CD4-positive, alpha-beta T cell (primary cell): ENCODE measurements around the gene SLC28A1. TPM values are rescaled to one million over a fixed set of nuclear protein-coding genes. Genes with fewer than 3 reads are reported as not detected.

Experiments
- ATAC-seq: fragments of 200-7000 bp; cut with Tn5 transposase; one replicate; pipeline ENCODE4 v1.10.0; 2022; ENCODE audit warnings: mild to moderate bottlenecking; ENCODE audit not compliant: poor library complexity
- CTCF ChIA-PET: fragments of 350-600 bp; sonication (Branson Sonifier 250); formaldehyde crosslinking; loops from one replicate; lab custom pipeline; 2021; ENCODE audit warnings: antibody characterized with exemption, inconsistent platforms; lab: Charles Lee
- POLR2A ChIA-PET: fragments of 350-600 bp; sonication (Branson Sonifier 250); formaldehyde crosslinking; loops from one replicate; lab custom pipeline; 2021; ENCODE audit warnings: antibody characterized with exemption, inconsistent platforms; lab: Charles Lee
- DNase-seq, 14 experiments: peaks; one replicate each; pipeline ENCODE4 v3.0.0-alpha.2; 2013 to 2020; ENCODE audit warnings: mixed read lengths in 2 of 14
- H3K27ac ChIP-seq, 2 donors: one replicate each; pipeline versions ENCODE4 v1.5.1 to v1.7.0; 2013; ENCODE audit warnings: low read length in 2 of 2, low read depth in 1 of 2, mild to moderate bottlenecking in 1 of 2
- H3K27me3 ChIP-seq, 2 experiments: 1 replicate in 1 of 2; 2 replicates in 1 of 2; pipeline versions ENCODE4 v1.6.1 to v1.7.0; 2013; ENCODE audit warnings: low read length in 2 of 2, control low read depth in 1 of 2, mild to moderate bottlenecking in 1 of 2, moderate library complexity in 1 of 2; ENCODE audit not compliant: insufficient read depth in 2 of 2, control insufficient read depth in 1 of 2
- H3K36me3 ChIP-seq: one replicate; pipeline ENCODE4 v1.6.1; 2013; ENCODE audit warnings: low read length, control low read depth; ENCODE audit not compliant: insufficient read depth
- H3K4me1 ChIP-seq: one replicate; pipeline ENCODE4 v1.6.1; 2013; ENCODE audit warnings: low read length, control low read depth; ENCODE audit not compliant: insufficient read depth
- H3K4me3 ChIP-seq: one replicate; pipeline ENCODE4 v1.5.1; 2013; ENCODE audit warnings: mild to moderate bottlenecking, low read length, moderate library complexity
- H3K9me3 ChIP-seq, 2 experiments: 1 replicate in 1 of 2; 2 replicates in 1 of 2; pipeline versions ENCODE4 v1.6.1 to v1.7.0; 2013; ENCODE audit warnings: low read length in 2 of 2, mild to moderate bottlenecking in 2 of 2, control low read depth in 1 of 2, moderate library complexity in 1 of 2; ENCODE audit not compliant: control insufficient read depth in 1 of 2, insufficient read depth in 1 of 2
- H3K27ac Mint-ChIP-seq: one replicate; pipeline ENCODE4 v1.8.0; 2020; ENCODE audit warnings: mixed read lengths
- H3K27me3 Mint-ChIP-seq: one replicate; pipeline ENCODE4 v1.8.0; 2021; ENCODE audit warnings: mixed read lengths
- H3K36me3 Mint-ChIP-seq: one replicate; pipeline ENCODE4 v1.8.0; 2021; ENCODE audit warnings: low read depth, mixed read lengths
- H3K4me1 Mint-ChIP-seq: one replicate; pipeline ENCODE4 v1.8.0; 2021; ENCODE audit warnings: low read depth, mixed read lengths
- H3K4me3 Mint-ChIP-seq: one replicate; pipeline ENCODE4 v1.8.0; 2020; ENCODE audit warnings: mild to moderate bottlenecking, mixed read lengths
- H3K9me3 Mint-ChIP-seq: one replicate; pipeline ENCODE4 v1.8.0; 2020; ENCODE audit warnings: mixed read lengths
- CTCF ChIP-seq: fragments of 200-600 bp; IDR thresholded peaks from one replicate; pipeline ENCODE4 v1.8.0; 2022; ENCODE audit warnings: antibody characterized with exemption, mild to moderate bottlenecking
- intact Hi-C, 2 experiments: fragments of 100-400 bp; cut with DNase I in 1 of 2; cut with micrococcal nuclease in 1 of 2; formaldehyde crosslinking; loops; one replicate each; pipeline versions ENCODE4 v1.15.1 to v1.9.0; 2023 to 2025; cut with DNase I, micrococcal nuclease
- total RNA-seq, 174 experiments: library from RNA in 2 of 174; stranded (reverse) in 2 of 174; gene quantifications; one replicate each; pipeline ENCODE4 v1.2.3 and lab custom pipeline; 2021 to 2026

Gene SLC28A1
- total RNA-seq, 2 experiments from 2014 or later, result not detected

DNA sequence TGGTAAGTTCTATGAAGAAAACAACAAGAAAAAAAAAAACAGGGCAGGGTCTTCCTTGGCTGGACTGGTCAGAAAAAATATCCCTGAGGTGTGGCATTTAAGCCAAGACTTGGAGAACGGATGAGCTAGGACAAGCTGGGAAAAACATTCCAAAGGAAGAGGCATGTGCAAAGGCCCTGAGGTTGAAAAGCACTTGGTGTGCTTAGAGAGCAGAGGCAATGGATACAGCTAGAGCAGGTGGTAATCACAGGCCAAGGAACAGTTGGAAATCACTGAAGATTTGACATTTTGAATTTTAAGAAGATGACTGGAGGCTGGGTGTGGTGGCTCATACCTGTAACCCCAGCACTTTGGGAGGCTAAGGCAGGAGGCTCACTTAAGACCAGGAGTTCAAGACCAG lies 54.3 kb downstream of the SLC28A1 start:
- CTCF ChIA-PET, result interaction anchor here (0.7 kb wide), 1 partner anchor 16 kb away, joined by 3 read pairs; no protein-coding TSS in a partner anchor
- H3K27me3 Mint-ChIP-seq, result peaks cover 3% of the 10 kb centered on the region
- no peaks in the 10 kb centered on the region for H3K4me1 Mint-ChIP-seq

DNA sequence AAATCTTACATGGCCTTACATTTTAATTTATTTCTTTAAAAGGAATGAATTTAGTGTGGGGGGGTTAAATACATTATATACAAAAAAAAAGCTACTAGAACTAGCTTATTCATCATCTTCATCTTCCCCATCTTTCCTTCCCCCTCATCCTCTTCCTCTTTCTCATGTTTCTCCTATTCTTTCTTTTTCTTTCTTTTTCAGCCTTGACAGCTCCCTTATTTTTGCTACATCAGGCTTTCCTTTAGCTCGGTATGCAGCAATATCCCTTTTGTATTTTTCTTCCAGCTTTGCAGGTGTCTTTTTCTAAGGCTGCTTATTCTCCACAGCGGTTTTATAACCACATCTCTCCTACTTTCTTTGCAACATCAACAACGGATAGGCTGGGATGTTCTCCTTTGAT lies 55.9 kb downstream of the SLC28A1 start:
- Mint-ChIP-seq H3K9me3 (no peaks in the 10 kb centered on the region), H3K27ac (no peak overlapping the region), H3K36me3 (no peaks in the 10 kb centered on the region), H3K4me1 (no peaks in the 10 kb centered on the region), H3K27me3 (peaks cover 3% of the 10 kb centered on the region), H3K4me3 (no peak overlapping the region)
- Histone ChIP-seq H3K4me3 (no peak overlapping the region), H3K27ac (no peak overlapping the region), H3K4me1 (no peaks in the 10 kb centered on the region), H3K27me3 (peaks cover 0 to 2% of the 10 kb centered on the region in 2 experiments), H3K36me3 (no peaks in the 10 kb centered on the region), H3K9me3 (peaks cover 0 to 6% of the 10 kb centered on the region in 2 experiments)
- CTCF ChIA-PET, result no interaction called here
- TF ChIP-seq CTCF, result no peak
- intact Hi-C loops, result no loop called here
- POLR2A ChIA-PET, result no interaction called here
- ATAC-seq, result no peak
- DNase-seq, result no peak

More for the DNA sequence above, 54.3 kb downstream of the SLC28A1 start:
- POLR2A ChIA-PET, result no interaction called here
- H3K27me3 ChIP-seq, result peaks cover 0 to 2% of the 10 kb centered on the region in 2 experiments
- no peaks in the 10 kb centered on the region for H3K4me1 ChIP-seq
- no peaks in the 10 kb centered on the region for H3K9me3 Mint-ChIP-seq
- H3K4me3 Mint-ChIP-seq, result no peak overlapping the region
- intact Hi-C loops, result no loop called here
- DNase-seq (no peak), ATAC-seq (no peak)
- H3K27ac ChIP-seq, result no peak overlapping the region
- H3K4me3 ChIP-seq, result no peak overlapping the region
- no peak overlapping the region for H3K27ac Mint-ChIP-seq
- H3K36me3 ChIP-seq, result no peaks in the 10 kb centered on the region
- H3K36me3 Mint-ChIP-seq, result no peaks in the 10 kb centered on the region
- no peak for TF ChIP-seq CTCF
- H3K9me3 ChIP-seq, result peaks cover 0 to 6% of the 10 kb centered on the region in 2 experiments

DNA sequence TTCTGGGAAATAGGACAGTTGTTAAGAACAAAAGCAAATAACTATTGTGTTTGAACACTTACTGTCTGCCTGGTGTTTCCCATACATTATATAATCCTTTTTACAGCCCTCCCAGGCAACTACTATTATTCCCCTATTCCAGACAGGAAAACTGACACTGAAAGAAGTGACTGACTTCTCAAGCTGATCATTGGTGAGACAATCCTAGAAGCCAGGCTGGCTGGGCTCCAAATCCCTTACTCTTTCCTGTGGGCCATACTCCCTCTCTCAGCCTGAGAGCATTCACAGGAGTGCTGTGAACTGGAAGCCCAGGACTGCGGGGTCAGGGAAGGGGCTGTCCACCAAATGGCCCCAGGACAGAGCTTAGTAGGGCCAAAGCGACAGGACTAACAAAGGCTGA lies 58.0 kb downstream of the SLC28A1 start:
- H3K36me3 ChIP-seq, result no peaks in the 10 kb centered on the region
- ATAC-seq (no peak), DNase-seq (no peak)
- H3K27ac ChIP-seq, result no peak overlapping the region
- H3K4me3 ChIP-seq, result no peak overlapping the region
- CTCF ChIA-PET, result no interaction called here
- peaks cover 0 to 2% of the 10 kb centered on the region in 2 experiments for H3K27me3 ChIP-seq
- intact Hi-C loops, result no loop called here
- TF ChIP-seq CTCF, result no peak
- POLR2A ChIA-PET, result no interaction called here
- Mint-ChIP-seq H3K4me1 (no peaks in the 10 kb centered on the region), H3K27ac (no peak overlapping the region), H3K9me3 (no peaks in the 10 kb centered on the region), H3K27me3 (no peaks in the 10 kb centered on the region), H3K36me3 (no peaks in the 10 kb centered on the region), H3K4me3 (no peak overlapping the region)
- H3K9me3 ChIP-seq, result peaks cover 0 to 12% of the 10 kb centered on the region in 2 experiments
- no peaks in the 10 kb centered on the region for H3K4me1 ChIP-seq
